Peyer's patch (tissue), 4 donors: ENCODE results near the gene ELF2. TPM values are rescaled to one million over a fixed set of nuclear protein-coding genes. Genes with fewer than 3 reads are reported as not detected.
"Not testable (repeated sequence)": the region's sequence is repeated elsewhere in the genome, so short reads cannot be mapped to it uniquely, and the experiment has no call there.

ENCODE experiments used
- DNase-seq, 3 donors: peaks; one replicate each; pipeline ENCODE4 v3.0.0-alpha.2; 2017 to 2019
- H3K27ac ChIP-seq, 4 donors: fragments of 200-600 bp; sonication (generic); one replicate each; pipeline ENCODE4 v1.5.1; 2016 to 2019
- H3K27me3 ChIP-seq, 2 donors: fragments of 200-600 bp; sonication (generic); one replicate each; pipeline ENCODE4 v1.5.1; 2019
- H3K36me3 ChIP-seq, 3 donors: fragments of 200-600 bp; sonication (generic); one replicate each; pipeline ENCODE4 v1.5.1; 2016 to 2019
- H3K4me1 ChIP-seq, 4 donors: fragments of 200-600 bp; sonication (generic); one replicate each; pipeline ENCODE4 v1.5.1; 2016 to 2019
- H3K4me3 ChIP-seq, 4 donors: fragments of 200-600 bp; sonication (generic); 1 replicate in 3 of 4; 2 replicates in 1 of 4; pipeline ENCODE4 v1.5.1; 2016 to 2019; ENCODE audit warnings: mild to moderate bottlenecking in 1 of 4
- H3K9me3 ChIP-seq, 4 donors: fragments of 200-600 bp; sonication (generic); one replicate each; pipeline ENCODE4 v1.5.1; 2016 to 2019; ENCODE audit warnings: mild to moderate bottlenecking in 1 of 4
- POLR2A ChIP-seq, 2 donors: fragments of 450-650 bp; IDR thresholded peaks; one replicate each; pipeline ENCODE4 v1.5.1; 2017; ENCODE audit warnings: antibody characterized with exemption in 2 of 2, mild to moderate bottlenecking in 2 of 2, moderate library complexity in 2 of 2
- total RNA-seq, 4 donors: library from RNA; depleted of rRNA; stranded (reverse); fragments of >200 nt; gene quantifications; one replicate each; pipeline ENCODE4 v1.1.0, GENCODE V29; 2016
- TF ChIP-seq, protein P1 (sequence below), 6 experiments: fragments of 450-650 bp in 4 of 6; fragments of 200-600 bp in 2 of 6; sonication (generic) in 1 of 6; IDR thresholded peaks; one replicate each; pipeline ENCODE4 v1.5.1; 2017 to 2019; ENCODE audit warnings: antibody characterized with exemption in 6 of 6, mild to moderate bottlenecking in 3 of 6, moderate library complexity in 1 of 6

Gene ELF2
- total RNA-seq, 4 donors from 2014 or later: 47.1 to 75.1 (median 54.4) TPM

DNA sequence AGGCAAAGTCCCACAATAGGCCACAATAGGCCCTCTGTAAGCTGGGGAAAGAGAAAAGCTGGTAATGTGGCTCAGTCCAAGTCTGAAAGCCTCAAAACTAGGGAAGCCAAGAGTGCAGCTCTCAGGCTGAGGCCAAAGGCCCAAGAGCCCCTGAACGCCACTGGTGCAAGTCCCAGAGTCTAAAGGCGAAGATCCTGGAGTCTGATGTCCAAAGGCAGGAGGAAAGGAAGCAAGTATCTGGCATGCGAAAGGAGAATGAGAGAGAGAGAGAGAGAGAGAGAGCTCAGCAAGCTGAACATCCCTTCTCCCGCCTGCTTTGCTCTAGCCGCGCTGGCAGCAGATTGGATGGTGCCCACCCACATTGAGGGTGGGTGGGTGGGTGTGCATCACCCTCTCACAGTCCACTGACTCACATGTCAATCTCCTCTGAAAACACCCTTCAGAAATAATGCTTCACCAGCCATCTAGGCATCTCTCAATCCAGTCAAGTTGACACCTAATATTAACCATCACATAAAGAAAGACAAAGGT, 30.9 kb upstream of the ELF2 start:
- no peak for TF ChIP-seq POLR2A (IDR thresholded peaks at IDR 0.05)
- TF ChIP-seq, protein P1, sequence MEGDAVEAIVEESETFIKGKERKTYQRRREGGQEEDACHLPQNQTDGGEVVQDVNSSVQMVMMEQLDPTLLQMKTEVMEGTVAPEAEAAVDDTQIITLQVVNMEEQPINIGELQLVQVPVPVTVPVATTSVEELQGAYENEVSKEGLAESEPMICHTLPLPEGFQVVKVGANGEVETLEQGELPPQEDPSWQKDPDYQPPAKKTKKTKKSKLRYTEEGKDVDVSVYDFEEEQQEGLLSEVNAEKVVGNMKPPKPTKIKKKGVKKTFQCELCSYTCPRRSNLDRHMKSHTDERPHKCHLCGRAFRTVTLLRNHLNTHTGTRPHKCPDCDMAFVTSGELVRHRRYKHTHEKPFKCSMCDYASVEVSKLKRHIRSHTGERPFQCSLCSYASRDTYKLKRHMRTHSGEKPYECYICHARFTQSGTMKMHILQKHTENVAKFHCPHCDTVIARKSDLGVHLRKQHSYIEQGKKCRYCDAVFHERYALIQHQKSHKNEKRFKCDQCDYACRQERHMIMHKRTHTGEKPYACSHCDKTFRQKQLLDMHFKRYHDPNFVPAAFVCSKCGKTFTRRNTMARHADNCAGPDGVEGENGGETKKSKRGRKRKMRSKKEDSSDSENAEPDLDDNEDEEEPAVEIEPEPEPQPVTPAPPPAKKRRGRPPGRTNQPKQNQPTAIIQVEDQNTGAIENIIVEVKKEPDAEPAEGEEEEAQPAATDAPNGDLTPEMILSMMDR (IDR thresholded peaks at IDR 0.05): no peak
- H3K4me3 ChIP-seq: no peak overlapping the region
- H3K9me3 ChIP-seq: no peaks in the 10 kb centered on the region
- peak overlapping the region in 3 of 4 donors; percentile 0 to 57 (median 50) for H3K27ac ChIP-seq
- no peaks in the 10 kb centered on the region for H3K4me1 ChIP-seq
- no peaks in the 10 kb centered on the region for H3K36me3 ChIP-seq
- no peaks in the 10 kb centered on the region for H3K27me3 ChIP-seq
- DNase-seq: no peak

DNA sequence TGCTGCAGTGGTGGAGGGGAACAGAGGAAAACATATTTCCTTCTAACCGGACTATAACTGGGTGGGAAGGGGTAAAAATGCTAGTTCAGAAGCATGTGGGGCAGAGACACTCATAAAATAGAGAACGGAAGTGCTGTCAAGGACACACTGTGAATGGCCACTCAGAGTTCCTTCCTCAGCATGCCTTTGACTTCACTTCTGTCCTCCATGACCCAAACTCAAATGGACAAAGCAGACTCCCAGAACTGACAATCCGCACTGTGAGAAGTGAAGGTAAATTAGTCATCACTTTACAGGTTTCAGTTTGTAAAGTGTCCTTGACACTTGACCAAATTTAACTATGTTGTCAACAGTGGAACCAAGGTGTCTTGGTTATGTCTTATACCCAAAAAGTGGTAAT, 30.2 kb upstream of the ELF2 start:
- TF ChIP-seq, protein P1 (IDR thresholded peaks at IDR 0.05): no peak
- TF ChIP-seq POLR2A (IDR thresholded peaks at IDR 0.05): no peak
- peak overlapping the region in 3 of 4 donors; percentile 0 to 57 (median 38) for H3K27ac ChIP-seq

DNA sequence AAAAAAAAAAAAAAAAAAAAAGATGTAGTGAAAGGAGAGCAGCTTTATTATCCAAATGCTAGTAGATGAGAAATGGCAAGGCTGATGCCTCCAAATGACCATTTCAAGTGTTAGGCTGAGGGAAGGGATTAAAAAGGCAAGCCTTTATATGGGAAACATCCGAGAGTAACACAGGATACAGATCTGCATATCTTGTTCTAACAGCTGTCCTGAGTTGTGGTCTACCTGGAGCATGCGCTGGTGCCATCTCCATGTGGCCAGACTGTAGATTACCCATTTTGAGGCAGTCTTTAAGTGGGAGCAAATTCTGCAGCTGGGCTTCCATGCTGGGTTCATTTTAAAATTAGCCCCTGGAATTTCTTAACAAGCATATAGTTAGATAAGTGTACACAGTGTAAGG, 26.0 kb upstream of the ELF2 start:
- Histone ChIP-seq H3K36me3 (no peaks in the 10 kb centered on the region), H3K9me3 (no peaks in the 10 kb centered on the region), H3K27me3 (no peaks in the 10 kb centered on the region), H3K27ac (no peak overlapping the region), H3K4me1 (no peaks in the 10 kb centered on the region), H3K4me3 (no peak overlapping the region)
- TF ChIP-seq, protein P1 (IDR thresholded peaks at IDR 0.05): no peak
- no peak for TF ChIP-seq POLR2A (IDR thresholded peaks at IDR 0.05)
- no peak for DNase-seq

More for the DNA sequence above, 30.2 kb upstream of the ELF2 start:
- Histone ChIP-seq H3K4me3 (no peak overlapping the region), H3K36me3 (no peaks in the 10 kb centered on the region), H3K27me3 (no peaks in the 10 kb centered on the region), H3K9me3 (no peaks in the 10 kb centered on the region), H3K4me1 (no peaks in the 10 kb centered on the region)
- DNase-seq: no peak

DNA sequence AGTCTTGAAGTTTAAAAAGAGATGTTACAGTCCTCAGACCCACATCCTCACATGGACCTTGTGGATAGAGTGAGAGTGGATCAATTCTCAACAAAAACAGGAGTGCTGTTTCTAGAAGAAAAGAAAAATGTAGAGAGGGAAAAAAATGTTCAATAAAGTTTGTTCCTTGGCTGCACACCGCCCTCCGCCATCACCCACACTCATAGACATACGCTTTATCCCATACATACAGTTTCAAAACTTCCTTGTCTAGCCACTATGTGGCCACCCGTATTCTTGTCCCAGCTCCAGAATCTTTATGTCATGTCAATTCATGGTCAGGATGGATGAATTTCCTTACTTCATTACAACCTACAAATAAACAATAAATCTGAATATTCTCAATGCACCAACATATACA, 23.5 kb upstream of the ELF2 start:
- no peaks in the 10 kb centered on the region for H3K36me3 ChIP-seq
- H3K9me3 ChIP-seq: no peaks in the 10 kb centered on the region
- no peaks in the 10 kb centered on the region for H3K4me1 ChIP-seq
- H3K27ac ChIP-seq: no peak overlapping the region
- TF ChIP-seq POLR2A (IDR thresholded peaks at IDR 0.05): no peak
- TF ChIP-seq, protein P1 (IDR thresholded peaks at IDR 0.05): no peak
- no peaks in the 10 kb centered on the region for H3K27me3 ChIP-seq
- H3K4me3 ChIP-seq: no peak overlapping the region
- no peak for DNase-seq

DNA sequence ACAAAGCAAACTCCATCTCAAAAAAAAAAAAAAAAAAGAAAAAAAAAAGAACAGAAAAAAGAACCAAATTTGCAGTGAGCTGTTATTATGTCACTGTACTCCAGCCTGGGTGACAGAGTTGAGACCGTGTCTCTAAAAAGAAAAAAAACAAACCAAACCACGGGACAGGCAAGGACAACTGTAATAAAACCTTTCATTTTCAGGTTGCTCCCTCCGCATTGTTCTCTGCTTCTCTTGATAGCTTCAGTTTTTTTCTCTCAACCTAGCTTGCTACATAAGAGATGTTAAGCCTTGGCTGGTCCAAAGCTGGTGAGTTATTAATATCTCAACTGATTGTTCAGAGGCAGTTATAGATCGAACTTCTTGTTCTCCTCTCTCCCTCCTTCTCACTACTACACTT, 23.1 kb upstream of the ELF2 start:
- no peak for DNase-seq

DNA sequence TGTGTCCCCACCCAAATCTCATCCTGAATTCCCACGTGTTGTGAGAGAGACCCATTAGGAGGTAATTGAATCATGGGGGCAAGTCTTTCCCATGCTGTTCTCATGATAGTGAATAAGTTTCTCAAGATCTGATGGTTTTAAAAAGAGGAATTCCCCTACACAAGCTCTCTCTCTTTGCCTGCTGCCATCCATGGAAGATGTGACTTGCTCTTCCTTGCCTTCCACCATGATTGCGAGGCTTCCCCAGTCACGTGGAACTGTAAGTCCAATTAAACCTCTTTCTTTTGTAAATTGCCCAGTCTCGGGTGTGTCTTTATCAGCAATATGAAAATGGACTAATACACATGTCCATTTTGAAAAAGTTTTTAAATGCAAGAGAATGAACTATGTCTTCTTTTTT, 20.2 kb upstream of the ELF2 start:
- not testable (repeated sequence) for H3K27ac ChIP-seq, H3K4me3 ChIP-seq, H3K36me3 ChIP-seq, H3K27me3 ChIP-seq, H3K4me1 ChIP-seq, H3K9me3 ChIP-seq, DNase-seq

More for the DNA sequence above, 23.1 kb upstream of the ELF2 start:
- Histone ChIP-seq H3K36me3 (no peaks in the 10 kb centered on the region), H3K4me1 (no peaks in the 10 kb centered on the region), H3K27me3 (no peaks in the 10 kb centered on the region), H3K9me3 (no peaks in the 10 kb centered on the region), H3K27ac (no peak overlapping the region), H3K4me3 (no peak overlapping the region)
- TF ChIP-seq POLR2A (IDR thresholded peaks at IDR 0.05): no peak
- TF ChIP-seq, protein P1 (IDR thresholded peaks at IDR 0.05): no peak
